ENCODE results near the gene UQCRC2.
"Not testable (repeated sequence)": the region's sequence is repeated elsewhere in the genome, so short reads cannot be mapped to it uniquely, and the experiment has no call there.

The UQCRC2 gene

DNA sequence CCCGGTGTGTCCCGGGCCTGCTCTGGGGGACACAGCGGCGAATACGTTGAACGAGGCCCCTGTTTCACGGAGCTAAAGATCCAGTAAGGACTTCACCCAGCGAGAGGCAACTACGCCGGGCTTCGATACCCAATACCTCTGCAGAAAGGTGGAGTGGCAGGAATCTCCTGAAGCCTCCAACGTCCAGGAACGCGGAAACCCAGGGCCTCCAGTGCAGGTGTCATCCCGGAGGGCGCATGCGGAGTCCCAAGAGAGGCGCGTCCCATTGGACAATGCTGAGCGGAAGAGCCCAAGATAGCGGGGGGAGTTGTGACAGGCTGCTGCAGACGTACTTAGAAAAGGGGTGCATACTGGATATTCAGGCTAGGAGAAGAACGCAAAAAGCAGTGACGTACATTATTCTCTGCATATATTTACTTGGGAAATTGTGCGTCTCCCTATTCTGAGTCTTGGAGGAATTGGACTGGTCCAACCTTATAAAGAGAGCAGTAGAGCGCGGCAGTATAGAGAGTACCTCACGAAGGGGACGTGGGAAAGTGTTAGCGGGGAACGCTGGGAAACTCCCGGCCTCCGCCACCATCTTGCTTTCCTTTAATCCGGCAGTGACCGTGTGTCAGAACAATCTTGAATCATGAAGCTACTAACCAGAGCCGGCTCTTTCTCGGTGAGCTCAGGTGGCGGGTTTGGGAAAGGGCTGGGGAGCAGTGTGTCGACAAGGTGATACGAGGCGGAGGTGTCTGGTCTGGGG lies at the start of gene UQCRC2:
Gene UQCRC2, plus strand, starts transcription at position 569 of the 748 bp plus-strand sequence. Its CDS starts 63 bp downstream, at position 632.
- peak; percentile 94 for DNase-seq

DNA sequence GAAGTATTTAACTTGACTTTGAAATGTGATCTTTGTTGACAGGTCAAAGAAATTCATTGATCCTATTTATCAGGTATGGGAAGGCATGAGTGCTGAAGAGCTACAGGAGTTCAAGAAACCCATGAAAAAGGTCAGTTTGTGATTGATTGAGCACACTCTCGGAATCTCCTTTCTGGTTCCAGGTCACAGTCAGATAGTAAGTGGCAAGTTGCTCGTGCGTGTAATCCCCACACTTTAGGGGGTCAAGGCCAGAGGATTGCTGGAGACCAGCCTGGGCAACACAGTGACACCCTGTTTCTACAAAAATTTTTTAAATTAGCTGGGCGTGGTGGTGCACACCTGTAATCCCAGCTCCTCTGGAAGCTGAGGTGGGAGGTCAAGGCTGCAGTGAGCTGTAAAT lies 20.5 kb upstream of the UQCRC2 start:
- not testable (repeated sequence) for DNase-seq

- DNase-seq: not testable (repeated sequence)
Measured at GRCh38 chr16:21933316-21933715, 19.8 kb upstream of the UQCRC2 start.

GRCh38 chr16:21933790-21934189 lies 19.4 kb upstream of the UQCRC2 start:
- not testable (repeated sequence) for DNase-seq

- not testable (repeated sequence) for DNase-seq
Measured at GRCh38 chr16:21936216-21936615, 16.9 kb upstream of the UQCRC2 start.

GRCh38 chr16:21937336-21937829 lies 15.8 kb upstream of the UQCRC2 start:
- no peak for DNase-seq

DNA sequence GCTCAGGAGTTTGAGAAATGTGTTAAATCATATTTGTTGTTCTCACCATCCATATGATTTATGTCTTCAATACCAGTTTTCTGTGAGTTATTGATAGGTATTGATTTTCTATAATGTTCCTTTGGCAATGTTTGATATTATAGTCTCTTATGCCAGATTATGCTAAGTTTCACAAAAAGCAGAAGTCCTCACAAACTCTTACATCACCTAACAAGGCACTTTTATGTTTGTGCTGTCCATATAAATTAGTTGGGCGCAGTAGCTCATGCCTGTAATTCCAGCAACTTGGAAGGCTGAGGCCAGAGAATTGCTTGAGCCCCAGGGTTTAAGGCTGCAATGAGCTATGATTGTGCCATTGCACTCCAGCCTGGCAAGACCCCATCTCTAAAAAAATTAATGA lies 12.6 kb upstream of the UQCRC2 start:
- no peak for DNase-seq

DNA sequence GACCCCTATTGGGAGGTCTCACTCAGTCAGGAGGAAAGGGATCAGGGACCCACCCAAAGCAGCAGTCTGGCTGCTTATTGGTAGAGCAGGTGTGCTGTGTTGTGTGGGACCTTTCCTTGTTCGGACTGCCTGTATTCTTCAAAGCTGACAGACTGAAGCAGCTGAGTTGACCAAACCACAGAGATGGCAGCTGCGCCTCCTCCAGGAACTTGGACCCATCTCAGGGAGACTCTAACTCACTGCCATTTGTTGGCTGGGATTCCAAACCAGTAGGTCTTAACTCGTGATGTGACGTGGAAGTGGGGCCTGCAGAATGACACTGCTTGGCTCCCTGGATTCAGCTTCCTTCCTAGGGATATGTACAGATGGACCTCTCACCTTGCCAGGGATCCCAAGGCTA lies 9.6 kb upstream of the UQCRC2 start:
- no peak for DNase-seq

- no peak for DNase-seq
Measured at GRCh38 chr16:21946889-21947635, 6.1 kb upstream of the UQCRC2 start.

- DNase-seq: no peak
Measured at GRCh38 chr16:21949713-21950260, 3.4 kb upstream of the UQCRC2 start.

- DNase-seq: peak; percentile 2
Measured at GRCh38 chr16:21950782-21951521, 2.2 kb upstream of the UQCRC2 start.

DNA sequence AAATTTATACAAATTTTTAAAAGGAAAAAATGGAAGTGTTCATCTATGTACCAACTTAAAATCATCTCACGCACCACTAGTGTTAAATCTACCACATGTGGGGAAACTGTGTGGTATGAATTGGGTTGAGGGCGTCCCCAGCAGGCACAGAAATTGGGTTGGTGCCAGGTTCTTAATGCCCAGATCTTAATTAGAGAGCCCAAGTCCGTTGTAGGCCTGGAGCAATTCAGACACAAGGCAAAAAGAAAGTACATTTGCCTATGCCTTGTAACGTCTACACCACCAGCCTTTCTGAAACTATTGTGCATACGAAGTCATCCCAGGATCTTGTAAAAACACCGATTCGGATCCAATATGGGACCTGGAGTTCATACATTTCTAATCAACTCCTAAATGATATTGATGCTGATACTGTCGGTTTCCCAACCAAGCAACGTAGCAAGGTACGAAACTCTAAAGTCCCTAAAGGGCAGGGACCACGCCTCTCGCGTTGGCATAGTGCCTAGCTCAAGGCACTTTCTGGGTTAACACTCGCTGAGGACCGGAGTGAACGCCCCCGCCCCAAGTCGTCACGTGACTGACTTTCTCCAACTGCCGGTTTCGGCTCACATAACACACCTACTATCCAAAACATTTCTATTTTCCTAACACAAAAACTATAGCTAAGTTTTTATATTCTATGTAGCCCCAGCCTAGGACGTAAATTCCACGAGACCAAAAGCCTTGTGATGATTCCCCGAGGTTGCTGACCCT lies 945 bp upstream of the UQCRC2 start:
- peak; percentile 70 for DNase-seq

DNA sequence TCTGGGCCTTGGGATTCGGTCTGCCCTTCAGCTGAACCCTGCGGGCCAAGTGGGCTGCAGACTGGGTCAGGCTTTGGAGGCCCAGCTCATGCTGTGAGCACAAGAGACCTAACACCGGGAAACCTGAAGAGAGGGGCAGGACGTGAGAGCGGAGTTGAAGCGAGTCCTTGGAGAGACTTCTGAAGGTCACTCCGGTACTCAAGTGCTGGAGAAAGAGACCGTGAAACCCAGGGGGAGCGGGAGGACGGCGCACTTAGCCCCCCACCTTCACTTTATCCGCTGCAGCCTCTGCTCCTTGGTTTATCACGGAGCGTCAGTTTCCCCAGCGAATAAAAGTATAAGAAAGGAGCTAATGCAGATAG lies 361 bp downstream of the UQCRC2 start:
- DNase-seq: no peak

GRCh38 chr16:21957714-21958346 lies 4.7 kb downstream of the UQCRC2 start:
- no peak for DNase-seq

DNA sequence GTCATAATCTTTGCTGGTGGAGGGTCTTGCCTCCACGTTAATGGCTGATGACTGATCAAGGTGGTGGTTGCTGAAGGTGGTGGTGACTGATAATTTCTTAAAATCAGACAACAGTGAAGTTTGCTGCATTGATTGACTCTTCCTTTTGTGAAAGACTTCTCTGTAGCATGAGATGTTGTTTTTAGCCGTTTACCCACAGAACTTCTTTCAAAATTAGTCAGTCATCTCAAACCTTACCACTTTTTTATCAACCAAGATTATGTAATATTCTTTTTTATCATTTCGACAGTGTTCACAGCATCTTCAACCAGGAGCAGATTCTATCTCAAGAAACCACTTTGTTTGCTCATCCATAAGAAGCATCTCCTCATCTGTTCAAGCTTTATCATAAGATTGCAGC lies 5.9 kb downstream of the UQCRC2 start:
- no peak for DNase-seq

GRCh38 chr16:21962475-21962874 lies 9.3 kb downstream of the UQCRC2 start:
- no peak for DNase-seq

- no peak for DNase-seq
Measured at GRCh38 chr16:21963887-21964286, 10.7 kb downstream of the UQCRC2 start.

DNA sequence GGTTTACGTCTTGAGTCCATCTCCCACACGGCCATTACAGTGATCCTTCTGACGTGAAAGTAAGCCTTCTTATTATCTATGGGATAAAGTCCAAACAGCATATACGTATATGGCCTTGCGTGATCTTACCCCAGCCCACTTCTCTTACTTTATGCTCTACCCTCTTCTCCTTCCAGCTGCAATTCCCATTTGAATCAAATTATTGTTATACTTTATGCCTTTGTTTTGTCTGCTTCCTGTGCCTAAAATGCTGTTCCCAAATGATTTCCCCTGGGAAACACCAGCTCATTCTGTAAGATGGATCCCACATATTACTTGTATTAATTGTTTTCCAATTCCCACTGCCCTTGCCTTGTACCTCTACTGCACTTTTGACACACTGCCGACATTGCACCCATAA lies 11.2 kb downstream of the UQCRC2 start:
- no peak for DNase-seq

- no peak for DNase-seq
Measured at GRCh38 chr16:21971856-21972255, 18.7 kb downstream of the UQCRC2 start.

DNA sequence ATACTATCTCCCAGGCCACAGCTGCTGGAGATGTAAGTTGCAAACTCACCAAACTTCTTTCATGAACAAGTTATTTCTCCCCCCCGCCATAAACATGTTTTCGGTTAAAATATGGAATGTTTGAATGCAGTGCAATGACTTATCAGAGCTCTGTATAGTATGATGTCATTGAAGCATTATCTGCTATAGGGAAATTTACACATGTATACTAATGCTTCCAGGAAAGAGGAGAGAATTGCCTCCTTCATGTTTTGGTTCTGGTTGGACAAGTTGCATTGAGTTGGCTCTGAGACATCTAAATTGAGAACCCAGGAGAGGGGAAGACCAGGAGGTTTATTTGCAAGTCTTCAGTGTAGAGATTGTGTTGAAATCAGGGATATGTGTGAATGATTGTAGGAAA lies 20.8 kb downstream of the UQCRC2 start:
- no peak for DNase-seq

DNA sequence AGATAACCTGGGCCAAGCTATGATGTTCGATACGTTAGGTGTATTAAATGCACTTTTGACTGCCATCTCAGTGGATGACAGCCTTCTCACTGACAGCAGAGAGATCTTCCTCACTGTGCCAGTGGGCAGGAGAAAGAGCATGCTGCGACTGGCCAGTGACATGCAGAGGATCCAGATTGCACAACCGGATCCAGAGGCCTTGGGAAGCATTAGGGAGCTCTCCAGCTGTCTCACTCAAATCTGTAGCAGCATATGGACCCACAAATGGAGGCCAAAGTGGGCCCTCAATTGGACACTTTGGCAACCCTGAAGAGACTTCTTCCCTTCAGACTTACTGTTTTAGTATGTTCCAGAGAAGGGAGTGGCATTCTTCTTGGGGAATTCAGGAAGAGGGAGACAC lies 26.9 kb downstream of the UQCRC2 start:
- DNase-seq: no peak

GRCh38 chr16:21982108-21982507 lies 28.9 kb downstream of the UQCRC2 start:
- DNase-seq: no peak

All from NCI-H1105 treated with DMSO at 0.1 percent for 48 hours (cell line).